ENCODE data around the gene LAMP5.

DNA sequence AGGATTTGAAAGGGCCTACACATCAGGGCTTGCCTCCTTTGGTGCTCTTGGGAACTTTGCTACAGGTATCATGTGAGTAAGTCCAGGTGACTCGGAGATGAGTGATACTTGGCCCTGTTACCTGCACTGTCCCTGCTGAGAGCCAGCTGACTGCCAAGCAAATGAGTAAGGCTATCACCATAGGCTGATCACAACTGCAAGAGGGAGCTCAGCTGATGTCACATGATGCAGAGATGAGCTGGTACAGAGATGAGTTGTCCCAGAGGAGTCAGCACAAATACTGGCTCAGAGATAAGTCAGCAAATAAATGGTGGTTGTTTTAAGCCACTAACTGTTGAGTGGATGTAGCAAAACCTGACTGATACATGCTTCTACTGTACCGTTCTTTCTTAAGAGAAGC, 41.4 kb downstream of the LAMP5 start:
- no peak for TF ChIP-seq POLR2A (IDR thresholded peaks at IDR 0.05)
- TF ChIP-seq, protein P1, sequence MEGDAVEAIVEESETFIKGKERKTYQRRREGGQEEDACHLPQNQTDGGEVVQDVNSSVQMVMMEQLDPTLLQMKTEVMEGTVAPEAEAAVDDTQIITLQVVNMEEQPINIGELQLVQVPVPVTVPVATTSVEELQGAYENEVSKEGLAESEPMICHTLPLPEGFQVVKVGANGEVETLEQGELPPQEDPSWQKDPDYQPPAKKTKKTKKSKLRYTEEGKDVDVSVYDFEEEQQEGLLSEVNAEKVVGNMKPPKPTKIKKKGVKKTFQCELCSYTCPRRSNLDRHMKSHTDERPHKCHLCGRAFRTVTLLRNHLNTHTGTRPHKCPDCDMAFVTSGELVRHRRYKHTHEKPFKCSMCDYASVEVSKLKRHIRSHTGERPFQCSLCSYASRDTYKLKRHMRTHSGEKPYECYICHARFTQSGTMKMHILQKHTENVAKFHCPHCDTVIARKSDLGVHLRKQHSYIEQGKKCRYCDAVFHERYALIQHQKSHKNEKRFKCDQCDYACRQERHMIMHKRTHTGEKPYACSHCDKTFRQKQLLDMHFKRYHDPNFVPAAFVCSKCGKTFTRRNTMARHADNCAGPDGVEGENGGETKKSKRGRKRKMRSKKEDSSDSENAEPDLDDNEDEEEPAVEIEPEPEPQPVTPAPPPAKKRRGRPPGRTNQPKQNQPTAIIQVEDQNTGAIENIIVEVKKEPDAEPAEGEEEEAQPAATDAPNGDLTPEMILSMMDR (IDR thresholded peaks at IDR 0.05): no peak
